Glomerular endothelial cell (primary cell): ENCODE measurements around the gene PLG. TPM values are rescaled to one million over a fixed set of nuclear protein-coding genes. Genes with fewer than 3 reads are reported as not detected.
"Not testable (repeated sequence)": the region's sequence is repeated elsewhere in the genome, so short reads cannot be mapped to it uniquely, and the experiment has no call there.

Experiments used
- DNase-seq: peaks from one replicate; pipeline ENCODE4 v3.0.0-alpha.2; 2011; ENCODE audit warnings: low read depth, low spot score; ENCODE audit errors: extremely low read depth
- total RNA-seq: library from RNA; depleted of rRNA; stranded (reverse); fragments of >200 nt; gene quantifications from 2 replicates; pipeline ENCODE4 v1.2.3, GENCODE V29; 2015

PLG gene
- total RNA-seq, 1 donor from 2014 or later = not detected

- no peak for DNase-seq
Observed at GRCh38 chr6:160774399-160774798, 72.4 kb downstream of the PLG start.

GRCh38 chr6:160775792-160776580, 73.9 kb downstream of the PLG start:
- no peak for DNase-seq

GRCh38 chr6:160779095-160779494, 77.1 kb downstream of the PLG start:
- not testable (repeated sequence) for DNase-seq

GRCh38 chr6:160780656-160781055, 78.6 kb downstream of the PLG start:
- not testable (repeated sequence) for DNase-seq

- DNase-seq = no peak
Observed at GRCh38 chr6:160781298-160781697, 79.3 kb downstream of the PLG start.

GRCh38 chr6:160782228-160782627, 80.2 kb downstream of the PLG start:
- DNase-seq = no peak

- DNase-seq = no peak
Observed at GRCh38 chr6:160783741-160784140, 81.7 kb downstream of the PLG start.

- not testable (repeated sequence) for DNase-seq
Observed at GRCh38 chr6:160788126-160788525, 86.1 kb downstream of the PLG start.

- DNase-seq = no peak
Observed at GRCh38 chr6:160788806-160789205, 86.8 kb downstream of the PLG start.

GRCh38 chr6:160789263-160790027, 87.4 kb downstream of the PLG start:
- no peak for DNase-seq

- DNase-seq = no peak
Observed at GRCh38 chr6:160790028-160790792, 88.2 kb downstream of the PLG start.

- DNase-seq = no peak
Observed at GRCh38 chr6:160791459-160791858, 89.4 kb downstream of the PLG start.

- no peak for DNase-seq
Observed at GRCh38 chr6:160791981-160792418, 90.0 kb downstream of the PLG start.

- DNase-seq = no peak
Observed at GRCh38 chr6:160792708-160793107, 90.7 kb downstream of the PLG start.

- DNase-seq = no peak
Observed at GRCh38 chr6:160793652-160794051, 91.6 kb downstream of the PLG start.

- DNase-seq = no peak
Observed at GRCh38 chr6:160795721-160796120, 93.7 kb downstream of the PLG start.

GRCh38 chr6:160798625-160799024, 96.6 kb downstream of the PLG start:
- no peak for DNase-seq

GRCh38 chr6:160799801-160800506, 97.9 kb downstream of the PLG start:
- DNase-seq = no peak

GRCh38 chr6:160801418-160801817, 99.4 kb downstream of the PLG start:
- no peak for DNase-seq

- not testable (repeated sequence) for DNase-seq
Observed at GRCh38 chr6:160802049-160802448, 100.0 kb downstream of the PLG start.
